Kidney (tissue), 14 donors: ENCODE data around the gene CDH2. TPM values are rescaled to one million over a fixed set of nuclear protein-coding genes. Genes with fewer than 3 reads are reported as not detected.

Source experiments
- DNase-seq, 5 donors: peaks; one replicate each; pipeline ENCODE4 v3.0.0-alpha.2; 2013 to 2020
- FAIRE-seq: peaks from 2 replicates; lab custom pipeline; 2012; peaks lifted over from hg19 to GRCh38; lab: Jason Lieb, UNC
- H3K27ac ChIP-seq, 2 donors: one replicate each; pipeline ENCODE4 v1.7.0; 2013; ENCODE audit warnings: low read depth in 2 of 2, low read length in 2 of 2, inconsistent platforms in 1 of 2
- H3K27me3 ChIP-seq: one replicate; pipeline ENCODE4 v1.7.1; 2013; ENCODE audit warnings: low read length, inconsistent platforms; ENCODE audit not compliant: control insufficient read depth, insufficient read depth
- H3K36me3 ChIP-seq, 3 donors: one replicate each; pipeline versions ENCODE4 v1.7.0 to v1.7.1; 2013; ENCODE audit warnings: low read length in 3 of 3, control low read depth in 1 of 3, inconsistent platforms in 1 of 3; ENCODE audit not compliant: insufficient read depth in 3 of 3, control insufficient read depth in 2 of 3
- H3K4me1 ChIP-seq, 3 donors: one replicate each; pipeline versions ENCODE4 v1.7.0 to v1.7.1; 2013; ENCODE audit warnings: low read length in 3 of 3, inconsistent platforms in 1 of 3, low read depth in 1 of 3; ENCODE audit not compliant: control insufficient read depth in 2 of 3, insufficient read depth in 2 of 3
- H3K4me3 ChIP-seq, 3 donors: one replicate each; pipeline versions ENCODE4 v1.7.0 to v1.8.1; 2013; ENCODE audit warnings: low read length in 3 of 3, control low read depth in 1 of 3, inconsistent platforms in 1 of 3
- H3K9ac ChIP-seq, 3 donors: one replicate each; pipeline versions ENCODE4 v1.7.0 to v1.7.1; 2013; ENCODE audit warnings: low read length in 3 of 3, control low read depth in 1 of 3, inconsistent platforms in 1 of 3
- H3K9me3 ChIP-seq, 3 donors: one replicate each; pipeline versions ENCODE4 v1.7.0 to v1.7.1; 2013; ENCODE audit warnings: low read length in 3 of 3, control low read depth in 1 of 3, inconsistent platforms in 1 of 3; ENCODE audit not compliant: control insufficient read depth in 2 of 3, insufficient read depth in 1 of 3
- intact Hi-C: fragments of 100-400 bp; cut with DNase I; formaldehyde crosslinking; loops from one replicate; pipeline ENCODE4 v1.11.1; 2022
- polyA plus RNA-seq: library from polyadenylated mRNA; stranded (reverse); fragments of 350-450 nt; fragmentation: Illumina TruSeq; extraction: RNeasy Lipid Tissue Mini Kit (QIAGEN cat#74804); gene quantifications from one replicate; pipeline ENCODE4 v1.2.3, GENCODE V29; 2014; ENCODE audit warnings: low read depth, low replicate concordance; ENCODE audit not compliant: insufficient read depth
- total RNA-seq: library from RNA; stranded (reverse); fragmentation: NEBNext Ultra II Directional; extraction: Animal tissue kit (Norgen Biotek cat#: 25700); gene quantifications from one replicate; pipeline ENCODE4 v1.2.1, GENCODE V29; 2021
- TF ChIP-seq, protein P1 (sequence below): IDR thresholded peaks from 3 replicates; pipeline ENCODE4 v1.5.1; 2012; ENCODE audit warnings: mild to moderate bottlenecking, moderate library complexity, borderline replicate concordance; ENCODE audit not compliant: insufficient read depth; ENCODE audit errors: extremely low read depth
- donor health status: control.
- donor health status: control.
- donor health status: control.
- donor health status: control.
- donor health status: control.
- donor health status: DM: yes; HTN: yes; CAD: no.
- donor health status: Normal renal cell carcinoma (clear cell type).

Gene CDH2
- total and polyA plus RNA-seq, 2 donors from 2014 or later, result 6.3 to 29.6 TPM

DNA sequence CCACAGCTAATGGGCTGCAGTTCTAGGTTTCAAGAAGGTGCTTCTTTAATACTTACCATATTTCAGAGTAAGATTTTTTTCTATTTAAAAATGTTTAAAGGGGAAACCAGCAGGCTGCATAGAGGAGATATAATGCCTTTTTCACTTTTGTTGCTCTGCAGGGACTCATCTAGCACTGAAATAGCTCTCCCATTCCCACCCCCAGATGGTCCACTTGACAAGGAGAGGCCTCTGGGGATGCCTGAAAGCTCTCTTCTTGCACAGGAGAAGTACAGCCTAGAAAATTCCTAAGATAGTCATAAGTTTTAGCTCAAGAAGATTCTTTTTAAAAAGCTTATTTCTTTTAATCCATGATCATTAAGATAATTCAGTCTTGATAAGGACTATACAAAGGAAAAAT lies 126.4 kb downstream of the CDH2 start:
- Histone ChIP-seq H3K36me3 (no peaks in the 10 kb centered on the region), H3K9me3 (no peaks in the 10 kb centered on the region), H3K4me1 (no peaks in the 10 kb centered on the region), H3K9ac (no peak overlapping the region), H3K27ac (no peak overlapping the region), H3K4me3 (no peak overlapping the region), H3K27me3 (no peaks in the 10 kb centered on the region)
- no peak for DNase-seq
- TF ChIP-seq, protein P1, sequence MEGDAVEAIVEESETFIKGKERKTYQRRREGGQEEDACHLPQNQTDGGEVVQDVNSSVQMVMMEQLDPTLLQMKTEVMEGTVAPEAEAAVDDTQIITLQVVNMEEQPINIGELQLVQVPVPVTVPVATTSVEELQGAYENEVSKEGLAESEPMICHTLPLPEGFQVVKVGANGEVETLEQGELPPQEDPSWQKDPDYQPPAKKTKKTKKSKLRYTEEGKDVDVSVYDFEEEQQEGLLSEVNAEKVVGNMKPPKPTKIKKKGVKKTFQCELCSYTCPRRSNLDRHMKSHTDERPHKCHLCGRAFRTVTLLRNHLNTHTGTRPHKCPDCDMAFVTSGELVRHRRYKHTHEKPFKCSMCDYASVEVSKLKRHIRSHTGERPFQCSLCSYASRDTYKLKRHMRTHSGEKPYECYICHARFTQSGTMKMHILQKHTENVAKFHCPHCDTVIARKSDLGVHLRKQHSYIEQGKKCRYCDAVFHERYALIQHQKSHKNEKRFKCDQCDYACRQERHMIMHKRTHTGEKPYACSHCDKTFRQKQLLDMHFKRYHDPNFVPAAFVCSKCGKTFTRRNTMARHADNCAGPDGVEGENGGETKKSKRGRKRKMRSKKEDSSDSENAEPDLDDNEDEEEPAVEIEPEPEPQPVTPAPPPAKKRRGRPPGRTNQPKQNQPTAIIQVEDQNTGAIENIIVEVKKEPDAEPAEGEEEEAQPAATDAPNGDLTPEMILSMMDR, result no peak
- no peak for FAIRE-seq
- intact Hi-C loops, result no loop called here

DNA sequence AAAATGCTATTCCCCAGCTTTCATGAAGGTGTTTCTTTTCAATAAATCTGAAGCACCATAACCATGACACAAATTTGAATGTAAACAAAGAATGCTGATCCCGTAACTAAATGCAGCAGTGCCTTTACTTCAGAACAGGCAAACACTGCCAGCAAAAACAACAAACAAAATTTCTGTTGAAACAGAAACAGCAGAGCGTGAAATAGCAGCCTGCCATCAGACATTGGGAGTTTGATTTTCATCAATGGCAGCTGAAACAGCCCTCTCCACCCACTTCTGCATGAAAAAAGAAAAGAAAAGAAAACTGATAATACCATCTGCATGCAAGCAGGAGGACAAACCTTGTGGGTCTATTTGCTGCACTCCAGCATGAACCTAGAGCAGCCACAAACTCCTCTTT lies 128.3 kb downstream of the CDH2 start:
- Histone ChIP-seq H3K9ac (no peak overlapping the region), H3K9me3 (no peaks in the 10 kb centered on the region), H3K36me3 (no peaks in the 10 kb centered on the region), H3K27ac (no peak overlapping the region), H3K27me3 (no peaks in the 10 kb centered on the region), H3K4me3 (no peak overlapping the region), H3K4me1 (no peaks in the 10 kb centered on the region)
- TF ChIP-seq, protein P1, result no peak
- no peak for DNase-seq
- intact Hi-C loops, result no loop called here
- FAIRE-seq, result no peak

DNA sequence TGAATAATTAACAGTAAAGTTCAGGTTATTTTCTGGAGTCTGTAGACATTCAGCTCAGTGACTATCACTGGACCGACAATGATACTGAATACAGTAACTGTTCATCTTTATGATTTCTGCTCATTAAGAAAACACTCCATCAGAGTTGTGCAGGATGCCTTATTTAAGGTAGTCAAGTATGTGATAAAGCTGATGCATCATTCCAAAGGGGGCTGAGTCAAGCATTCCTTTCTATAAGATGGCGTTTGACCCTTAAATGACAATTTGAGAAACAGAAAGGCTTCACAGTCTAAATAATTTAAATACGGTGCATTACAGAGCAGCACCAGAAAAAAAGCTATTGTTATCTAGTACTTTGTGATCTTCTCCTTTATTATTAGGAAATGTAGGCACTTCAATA lies 131.1 kb downstream of the CDH2 start:
- DNase-seq (no peak), FAIRE-seq (no peak)
- Histone ChIP-seq H3K4me1 (no peaks in the 10 kb centered on the region), H3K4me3 (no peak overlapping the region), H3K9me3 (no peaks in the 10 kb centered on the region), H3K9ac (no peak overlapping the region), H3K27ac (no peak overlapping the region), H3K27me3 (no peaks in the 10 kb centered on the region), H3K36me3 (no peaks in the 10 kb centered on the region)
- intact Hi-C loops, result no loop called here
- TF ChIP-seq, protein P1, result no peak

DNA sequence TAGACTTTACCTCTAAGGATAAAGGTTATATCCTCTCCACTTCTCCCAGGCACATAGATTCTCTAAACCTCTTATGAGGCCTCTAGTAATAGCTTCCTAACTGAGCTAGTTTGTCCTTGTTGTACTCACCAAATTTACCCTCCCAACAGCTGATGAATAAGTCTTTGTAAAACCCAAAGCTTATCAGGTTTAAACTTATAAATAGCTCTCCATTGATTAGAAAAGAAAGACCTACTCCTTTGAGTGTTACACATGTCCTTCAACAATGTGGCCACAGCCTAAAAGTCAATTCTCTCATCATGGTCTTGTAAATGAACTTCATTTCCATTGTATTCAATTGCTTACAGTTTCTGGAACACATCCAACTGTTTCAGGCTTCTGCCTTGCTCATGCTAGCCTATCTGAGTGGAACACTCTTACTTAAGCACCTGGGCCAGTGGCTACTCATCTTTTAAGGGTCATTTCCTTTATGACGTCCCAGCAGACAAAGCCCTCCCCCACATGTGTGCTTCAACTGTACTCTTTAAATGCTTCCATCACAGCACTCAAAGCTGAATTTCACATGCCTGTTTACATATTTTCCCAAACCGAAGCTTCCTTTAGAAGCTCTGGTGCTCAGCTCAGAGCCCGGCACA lies 131.6 kb downstream of the CDH2 start:
- Histone ChIP-seq H3K9me3 (no peaks in the 10 kb centered on the region), H3K36me3 (no peaks in the 10 kb centered on the region), H3K4me1 (no peaks in the 10 kb centered on the region), H3K4me3 (no peak overlapping the region), H3K27ac (no peak overlapping the region), H3K9ac (no peak overlapping the region), H3K27me3 (no peaks in the 10 kb centered on the region)
- intact Hi-C loops, result no loop called here
- TF ChIP-seq, protein P1, result no peak
- FAIRE-seq, result no peak
- DNase-seq, result peak in 3 of 5 donors; percentile 35 to 75 (median 74)
